T-helper 1 cell (primary cell): ENCODE data around the gene PLEKHM3.
"Not testable (repeated sequence)": the region's sequence is repeated elsewhere in the genome, so short reads cannot be mapped to it uniquely, and the experiment has no call there.

Experiments used
- DNase-seq, 5 donors: peaks; one replicate each; pipeline ENCODE4 v3.0.0-alpha.2; 2012 to 2020

Gene PLEKHM3

GRCh38 chr2:207920721-207921120, 104.6 kb downstream of the PLEKHM3 start:
- DNase-seq: no peak

- DNase-seq: no peak
Measured at GRCh38 chr2:207920321-207920720, 105.0 kb downstream of the PLEKHM3 start.

DNA sequence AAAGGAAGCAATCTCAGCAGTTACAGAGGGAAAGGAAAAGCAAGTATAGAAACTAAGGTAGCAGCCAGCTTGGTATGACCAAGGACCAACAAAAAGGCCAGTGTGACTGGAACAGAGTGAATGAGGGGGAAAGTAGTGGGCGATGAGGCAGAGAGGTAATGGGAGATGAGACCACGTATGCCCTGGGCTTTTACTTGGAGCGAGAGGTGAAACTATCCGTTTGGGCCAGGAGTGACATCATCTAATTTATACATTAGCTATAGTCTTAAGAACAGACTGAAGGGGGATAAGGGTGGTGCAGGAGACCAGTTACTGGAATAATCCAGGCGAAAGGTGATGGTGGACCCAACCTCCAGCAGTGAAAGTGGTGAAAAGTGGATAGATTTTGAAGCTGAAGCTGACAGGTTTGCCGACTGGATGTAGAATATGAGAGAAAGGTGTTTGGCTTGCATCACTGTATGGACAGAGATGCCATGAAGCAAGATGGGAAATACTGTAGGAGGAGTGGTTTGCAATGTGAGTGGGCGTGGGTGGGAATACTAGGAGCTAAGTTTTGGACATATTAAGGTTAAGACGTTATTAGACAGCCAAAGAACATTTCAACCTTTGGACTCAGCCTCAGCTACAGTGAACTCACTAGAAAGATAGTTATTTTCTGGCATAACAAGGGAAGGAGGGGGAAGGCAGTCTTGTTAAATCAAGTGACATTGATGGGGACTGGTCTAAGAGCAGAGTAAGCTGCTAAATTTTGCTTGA, 106.0 kb downstream of the PLEKHM3 start:
- no peak for DNase-seq

GRCh38 chr2:207914716-207915115, 110.6 kb downstream of the PLEKHM3 start:
- no peak for DNase-seq

GRCh38 chr2:207913772-207914358, 111.5 kb downstream of the PLEKHM3 start:
- DNase-seq: no peak

GRCh38 chr2:207911856-207912255, 113.5 kb downstream of the PLEKHM3 start:
- no peak for DNase-seq

DNA sequence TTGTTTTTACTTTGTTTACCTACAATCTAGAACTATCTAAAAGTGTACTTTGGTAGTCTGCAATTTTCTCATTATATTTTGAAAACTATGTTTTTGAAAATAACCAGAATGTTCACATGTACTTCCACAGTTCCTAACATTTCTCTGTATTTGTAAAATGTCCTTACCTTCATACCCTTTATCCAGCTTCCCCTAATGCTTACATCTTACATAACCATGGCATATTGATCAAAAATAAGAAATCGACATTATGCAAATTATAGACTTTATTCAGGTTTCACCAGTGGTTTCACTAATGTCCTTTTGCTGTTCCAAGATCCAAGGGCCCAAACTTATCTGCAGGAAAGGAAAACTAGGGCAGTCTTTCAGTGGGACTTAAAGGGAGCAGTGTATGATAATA, 114.1 kb downstream of the PLEKHM3 start:
- DNase-seq: no peak

DNA sequence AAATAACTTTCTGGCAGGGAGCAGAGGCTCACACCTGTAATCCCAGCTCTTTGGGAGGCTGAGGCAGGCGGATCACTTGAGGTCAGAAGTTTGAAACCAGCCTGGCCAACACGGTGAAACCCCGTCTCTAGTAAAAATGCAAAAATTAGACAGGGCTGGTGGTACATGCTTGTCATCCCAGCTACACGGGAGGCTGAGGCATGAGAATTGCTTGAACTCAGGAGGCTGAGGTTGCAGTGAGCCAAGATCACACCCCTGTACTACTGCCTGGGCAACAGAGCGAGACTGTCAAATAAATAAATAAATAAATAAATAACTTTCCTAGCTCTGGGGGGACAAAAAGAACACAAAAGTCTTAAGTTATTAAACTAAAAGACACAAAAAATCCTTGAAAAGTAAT, 118.8 kb downstream of the PLEKHM3 start:
- DNase-seq: not testable (repeated sequence)

GRCh38 chr2:207905546-207905945, 119.8 kb downstream of the PLEKHM3 start:
- DNase-seq: no peak

DNA sequence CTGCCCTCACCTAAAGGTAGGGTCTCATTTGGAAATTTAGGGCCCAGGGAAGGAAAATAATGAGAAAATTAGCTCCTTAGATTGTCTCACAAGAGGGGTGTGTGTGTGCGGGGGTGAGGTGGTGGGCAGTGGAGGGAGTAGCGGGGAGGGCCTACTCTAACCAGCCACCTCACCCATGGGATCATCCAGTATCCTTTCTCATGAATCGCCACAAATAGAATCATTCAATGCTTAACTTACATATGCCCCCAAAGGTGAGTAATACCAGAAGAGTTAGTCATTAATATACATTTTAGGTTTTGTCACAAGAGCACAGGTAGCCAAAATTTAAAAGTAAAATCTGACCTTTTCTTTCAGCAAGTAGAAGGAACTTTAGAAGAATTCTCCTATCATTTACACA, 122.1 kb downstream of the PLEKHM3 start:
- DNase-seq: no peak

DNA sequence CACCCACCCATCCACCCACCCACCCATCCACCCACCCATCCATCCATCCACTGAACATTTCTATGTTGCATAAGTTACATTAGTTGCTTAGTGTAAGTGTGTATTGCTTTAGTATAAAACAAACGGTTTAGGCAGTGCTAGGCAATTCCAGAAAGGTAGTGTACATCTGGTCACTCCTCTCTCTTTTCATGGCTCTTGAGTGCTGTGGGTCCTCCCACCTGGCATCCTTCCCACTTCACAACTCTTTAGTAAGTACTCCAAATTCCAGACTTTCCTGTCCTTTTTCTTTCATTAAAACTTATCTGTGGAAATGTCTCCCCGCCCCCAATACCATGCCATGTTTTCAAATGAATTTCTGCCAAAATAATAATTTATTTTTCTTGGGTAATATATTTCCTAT, 122.5 kb downstream of the PLEKHM3 start:
- no peak for DNase-seq

DNA sequence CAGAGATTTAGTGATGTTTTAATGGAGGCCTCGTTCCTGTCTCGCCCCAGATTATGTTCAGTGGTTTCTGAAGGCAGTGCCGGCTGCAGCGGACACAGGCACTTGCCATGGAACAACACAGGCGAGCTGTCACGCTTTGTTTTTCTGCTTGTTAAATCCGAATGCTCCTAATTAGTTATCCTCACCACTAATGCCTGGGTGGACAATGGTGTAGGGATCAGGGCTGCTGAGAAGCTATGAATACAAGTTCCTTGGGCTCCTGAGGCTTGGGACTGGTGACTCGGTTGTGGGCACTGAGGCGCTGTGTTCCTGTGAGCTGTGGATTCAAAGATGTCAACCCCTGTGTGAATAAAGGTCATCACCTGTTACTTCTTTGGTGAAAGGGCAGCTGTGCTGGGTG, 123.5 kb downstream of the PLEKHM3 start:
- no peak for DNase-seq

DNA sequence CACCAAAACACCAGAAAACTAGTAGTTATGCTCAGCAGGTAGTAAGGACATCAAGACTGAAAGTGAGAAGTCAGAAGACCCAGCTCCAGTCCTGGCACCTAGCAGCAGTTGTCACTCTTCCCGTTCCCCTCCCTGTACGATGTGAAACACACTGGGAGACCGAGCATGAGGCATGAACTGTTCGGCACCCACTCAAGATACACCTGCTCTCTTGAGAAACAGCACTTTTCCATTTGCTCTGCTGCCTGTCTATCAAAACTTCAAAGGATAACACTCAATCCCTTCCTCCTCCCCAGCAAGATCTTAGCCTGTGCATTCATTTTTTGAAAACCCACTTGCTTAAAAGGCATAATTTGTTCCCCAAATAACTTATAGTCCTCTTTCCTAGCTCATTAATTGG, 123.9 kb downstream of the PLEKHM3 start:
- DNase-seq: no peak

DNA sequence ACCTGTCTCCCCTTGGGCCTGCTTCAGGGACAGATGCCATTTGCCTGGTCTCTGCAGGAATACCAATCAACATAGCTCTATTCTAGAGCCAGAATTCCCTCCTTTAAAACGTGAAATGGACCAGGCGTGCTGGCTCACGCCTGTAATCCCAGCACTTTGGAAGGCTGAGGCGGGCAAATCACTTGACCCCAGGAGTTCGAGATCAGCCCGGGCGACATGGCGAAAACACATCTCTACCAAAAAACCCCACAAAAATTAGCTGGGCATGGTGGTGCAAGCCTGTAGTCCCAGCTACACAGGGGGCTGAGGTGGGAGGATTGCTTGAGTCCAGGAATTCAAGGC, 127.0 kb downstream of the PLEKHM3 start:
- DNase-seq: no peak

DNA sequence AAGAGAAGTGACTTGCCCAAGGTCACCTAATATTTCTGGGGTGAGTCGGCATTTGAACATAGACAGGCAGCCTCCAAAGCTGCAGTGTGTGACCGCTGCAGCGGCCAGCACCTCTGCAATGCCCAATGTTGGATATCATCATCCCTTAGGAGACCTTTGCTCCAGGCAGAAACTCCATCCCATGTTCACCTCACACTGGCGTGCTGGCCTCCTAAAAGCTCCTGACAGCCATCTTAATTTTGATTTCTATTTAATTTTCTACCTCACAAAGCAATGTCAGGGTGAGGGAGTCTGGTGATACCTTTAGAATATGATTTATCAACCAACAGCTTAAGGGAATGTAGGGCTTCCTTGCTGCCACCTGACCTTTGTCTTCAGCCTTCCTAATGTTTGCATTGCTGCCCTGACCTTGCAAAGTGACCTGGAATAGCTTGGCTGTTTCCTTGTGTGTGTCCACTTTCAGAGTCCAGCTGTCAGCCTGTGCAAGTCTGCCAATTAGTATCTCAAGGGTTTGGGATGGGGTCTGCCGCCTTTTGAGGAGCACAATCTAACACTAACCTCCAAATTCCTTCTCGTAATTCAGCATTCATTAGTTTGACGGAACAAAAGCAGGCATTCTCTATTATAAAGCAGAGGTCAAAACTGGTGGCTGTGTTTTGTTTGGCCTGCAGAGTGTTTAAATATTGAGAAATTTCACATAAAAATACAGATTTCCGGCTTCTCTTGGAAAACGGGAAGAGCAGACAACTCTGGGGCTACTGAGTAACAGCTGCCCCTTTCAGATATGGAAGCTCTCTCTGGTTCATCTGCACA, 127.6 kb downstream of the PLEKHM3 start:
- no peak for DNase-seq

GRCh38 chr2:207896525-207897285, 128.6 kb downstream of the PLEKHM3 start:
- DNase-seq: no peak

GRCh38 chr2:207895274-207895860, 130.0 kb downstream of the PLEKHM3 start:
- DNase-seq: no peak

DNA sequence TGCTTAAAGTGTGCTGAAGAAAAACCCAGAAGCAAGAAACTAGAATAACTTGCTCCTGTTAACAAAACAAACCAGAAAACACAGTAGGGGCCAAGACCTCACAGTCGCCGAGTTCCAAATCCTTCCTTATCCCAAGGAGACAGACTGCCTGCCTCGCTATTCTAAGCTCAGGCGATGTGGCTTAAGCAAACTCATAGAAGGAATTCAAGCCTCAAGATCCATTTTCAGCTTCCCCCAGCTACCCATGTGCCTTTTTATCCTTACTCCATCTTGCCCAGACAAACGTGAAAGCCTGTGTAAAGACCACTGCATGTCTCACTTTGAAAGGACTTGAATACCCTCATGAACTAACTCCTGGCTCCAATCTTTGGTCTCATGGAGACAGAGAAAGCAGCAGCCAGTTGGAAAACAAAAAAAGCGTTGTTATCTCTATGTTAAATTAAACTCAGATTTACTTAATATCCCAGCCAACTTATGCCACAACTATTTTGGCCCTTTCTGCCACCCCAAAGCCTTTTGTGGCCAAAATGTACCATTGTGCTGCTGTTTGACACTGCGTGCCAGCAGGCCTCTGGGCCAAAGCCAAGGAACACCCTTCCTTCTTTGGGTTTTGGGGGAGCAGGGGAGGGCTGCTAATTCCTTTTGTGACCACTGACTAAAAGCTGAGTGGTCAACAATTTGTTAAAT, 132.5 kb downstream of the PLEKHM3 start:
- no peak for DNase-seq

- DNase-seq: no peak
Measured at GRCh38 chr2:207891086-207891844, 134.1 kb downstream of the PLEKHM3 start.

DNA sequence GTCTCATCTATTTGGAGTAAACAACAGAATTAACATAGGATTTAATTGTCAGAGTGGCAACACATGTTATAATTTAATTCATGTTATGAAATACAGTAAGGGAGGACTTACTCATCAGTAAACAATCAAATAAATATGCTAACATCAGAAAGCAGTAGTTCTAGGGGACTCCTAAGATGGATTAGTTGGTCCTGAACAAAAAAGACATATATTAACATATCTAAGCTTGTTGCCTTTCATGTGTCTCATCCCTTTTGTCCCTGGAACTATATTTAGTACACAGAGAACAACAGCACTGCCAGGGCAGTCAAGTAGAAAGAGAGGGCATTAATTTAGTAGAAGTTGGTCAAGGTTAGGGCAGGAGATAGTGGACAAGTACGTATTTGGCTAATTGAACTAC, 137.8 kb downstream of the PLEKHM3 start:
- DNase-seq: no peak

- DNase-seq: no peak
Measured at GRCh38 chr2:207885010-207885409, 140.3 kb downstream of the PLEKHM3 start.
